ENCODE measurements around the gene EIF2AK3. TPM values are rescaled to one million over a fixed set of nuclear protein-coding genes. Genes with fewer than 3 reads are reported as not detected.

EIF2AK3 gene
- total RNA-seq, 2 experiments from 2014 or later: 10.0 to 13.7 TPM

Other genes starting within 250 kb of the EIF2AK3 start
- gene FOXI3, start 174.8 kb downstream of the EIF2AK3 start, total RNA-seq: not detected
- gene RPIA, start 64.2 kb upstream of the EIF2AK3 start, total RNA-seq: 10 to 100 TPM; 67.3 to 70.0 TPM

Data from activated naive CD4-positive, alpha-beta T cell treated with anti-CD3 and anti-CD28 coated beads for 36 hours (primary cell).